Left ventricle myocardium inferior (tissue), 1 donor: ENCODE results near the gene CSNK1E. TPM values are rescaled to one million over a fixed set of nuclear protein-coding genes. Genes with fewer than 3 reads are reported as not detected.

Experiments used
- DNase-seq: peaks from one replicate; pipeline ENCODE4 v3.0.0-alpha.2; 2020
- H3K27ac ChIP-seq: fragments of 200-600 bp; replicated peaks from 2 replicates; pipeline ENCODE4 v1.8.0; 2021
- H3K27me3 ChIP-seq: fragments of 200-600 bp; 2 replicates; pipeline ENCODE4 v1.8.0; 2021; ENCODE audit warnings: low read depth
- H3K36me3 ChIP-seq: fragments of 200-600 bp; 2 replicates; pipeline ENCODE4 v1.8.0; 2021
- H3K4me1 ChIP-seq: fragments of 200-600 bp; 2 replicates; pipeline ENCODE4 v1.8.0; 2021
- H3K4me3 ChIP-seq: fragments of 200-600 bp; 2 replicates; pipeline ENCODE4 v1.8.0; 2021; ENCODE audit warnings: mild to moderate bottlenecking, moderate library complexity
- H3K9me3 ChIP-seq: fragments of 200-600 bp; replicated peaks from 2 replicates; pipeline ENCODE4 v1.8.0; 2021
- CTCF ChIP-seq: fragments of 200-600 bp; IDR thresholded peaks from 2 replicates; pipeline ENCODE4 v1.8.0; 2021; ENCODE audit warnings: antibody characterized with exemption, mild to moderate bottlenecking, borderline replicate concordance
- intact Hi-C: fragments of 100-400 bp; cut with micrococcal nuclease; formaldehyde crosslinking; loops from one replicate; pipeline ENCODE4 v1.11.0; 2022
- total RNA-seq: library from RNA; stranded (reverse); fragmentation: NEBNext Ultra II Directional; extraction: Animal tissue kit (Norgen Biotek cat#: 25700); gene quantifications from one replicate; pipeline ENCODE4 v1.2.1, GENCODE V29; 2021
- donor health status: DM: no; HTN: yes; CAD: no; lungs with severe emphysema.

Gene CSNK1E
- total RNA-seq, 1 donor from 2014 or later: 76.1 TPM

- Histone ChIP-seq H3K9me3 (no peaks in the 10 kb centered on the region), H3K27me3 (no peaks in the 10 kb centered on the region), H3K4me1 (peaks cover 92% of the 10 kb centered on the region), H3K4me3 (peak overlapping the region; percentile 41), H3K27ac (peak overlapping the region; percentile 74), H3K36me3 (no peaks in the 10 kb centered on the region)
- DNase-seq: no peak
- intact Hi-C loops: no loop called here
- no peak for TF ChIP-seq CTCF
Measured at GRCh38 chr22:38257650-38258250, 59.5 kb downstream of the CSNK1E start.

GRCh38 chr22:38257181-38257580 lies 60.1 kb downstream of the CSNK1E start:
- intact Hi-C loops: no loop called here
- H3K4me1 ChIP-seq: peaks cover 92% of the 10 kb centered on the region

DNA sequence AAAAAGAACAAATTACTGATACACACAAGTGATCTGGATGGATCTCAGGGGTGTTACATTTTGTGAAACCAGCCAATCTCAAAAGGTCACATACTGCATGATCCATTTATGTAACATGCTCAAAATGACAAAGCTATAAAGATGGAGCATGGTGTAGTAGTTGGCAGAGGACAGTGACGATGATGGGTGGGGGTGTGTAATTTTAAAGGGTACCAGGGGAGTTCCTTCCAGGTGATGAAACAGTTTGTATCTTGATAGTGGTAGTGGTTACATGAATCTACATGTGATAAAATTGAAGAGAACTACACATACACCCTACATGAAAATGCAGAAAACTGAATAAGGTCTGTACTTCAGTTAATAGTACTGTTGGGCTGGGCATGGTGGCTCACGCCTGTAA lies 61.5 kb downstream of the CSNK1E start:
- Histone ChIP-seq H3K4me3 (no peak overlapping the region), H3K27ac (peak overlapping the region; percentile 74), H3K4me1 (peaks cover 92% of the 10 kb centered on the region), H3K36me3 (no peaks in the 10 kb centered on the region), H3K9me3 (no peaks in the 10 kb centered on the region), H3K27me3 (no peaks in the 10 kb centered on the region)
- DNase-seq: no peak
- TF ChIP-seq CTCF: no peak
- intact Hi-C loops: no loop called here

More at GRCh38 chr22:38257181-38257580, 60.1 kb downstream of the CSNK1E start:
- Histone ChIP-seq H3K4me3 (peak overlapping the region; percentile 41), H3K36me3 (no peaks in the 10 kb centered on the region), H3K9me3 (no peaks in the 10 kb centered on the region), H3K27me3 (no peaks in the 10 kb centered on the region), H3K27ac (peak overlapping the region; percentile 74)
- no peak for TF ChIP-seq CTCF
- no peak for DNase-seq

- no peak overlapping the region for H3K4me3 ChIP-seq
- H3K27ac ChIP-seq: peak overlapping the region; percentile 24
Measured at GRCh38 chr22:38251341-38251692, 65.9 kb downstream of the CSNK1E start.

GRCh38 chr22:38250643-38251340 lies 66.4 kb downstream of the CSNK1E start:
- H3K4me3 ChIP-seq: no peak overlapping the region
- H3K27me3 ChIP-seq: no peaks in the 10 kb centered on the region
- peaks cover 4% of the 10 kb centered on the region for H3K9me3 ChIP-seq
- peaks cover 76% of the 10 kb centered on the region for H3K4me1 ChIP-seq
- peak overlapping the region; percentile 24 for H3K27ac ChIP-seq
- peaks cover 19% of the 10 kb centered on the region for H3K36me3 ChIP-seq
- TF ChIP-seq CTCF: no peak
- DNase-seq: no peak
- intact Hi-C loops: no loop called here

More at GRCh38 chr22:38251341-38251692, 65.9 kb downstream of the CSNK1E start:
- H3K27me3 ChIP-seq: no peaks in the 10 kb centered on the region
- DNase-seq: no peak
- peaks cover 14% of the 10 kb centered on the region for H3K36me3 ChIP-seq
- H3K9me3 ChIP-seq: peaks cover 4% of the 10 kb centered on the region
- intact Hi-C loops: no loop called here
- H3K4me1 ChIP-seq: peaks cover 76% of the 10 kb centered on the region
- TF ChIP-seq CTCF: no peak
